Measurements from ENCODE around the gene CCDC85C. TPM values are rescaled to one million over a fixed set of nuclear protein-coding genes. Genes with fewer than 3 reads are reported as not detected.

The CCDC85C gene
- total RNA-seq, 2 donors from 2014 or later, result 2.7 to 3.6 TPM

DNA sequence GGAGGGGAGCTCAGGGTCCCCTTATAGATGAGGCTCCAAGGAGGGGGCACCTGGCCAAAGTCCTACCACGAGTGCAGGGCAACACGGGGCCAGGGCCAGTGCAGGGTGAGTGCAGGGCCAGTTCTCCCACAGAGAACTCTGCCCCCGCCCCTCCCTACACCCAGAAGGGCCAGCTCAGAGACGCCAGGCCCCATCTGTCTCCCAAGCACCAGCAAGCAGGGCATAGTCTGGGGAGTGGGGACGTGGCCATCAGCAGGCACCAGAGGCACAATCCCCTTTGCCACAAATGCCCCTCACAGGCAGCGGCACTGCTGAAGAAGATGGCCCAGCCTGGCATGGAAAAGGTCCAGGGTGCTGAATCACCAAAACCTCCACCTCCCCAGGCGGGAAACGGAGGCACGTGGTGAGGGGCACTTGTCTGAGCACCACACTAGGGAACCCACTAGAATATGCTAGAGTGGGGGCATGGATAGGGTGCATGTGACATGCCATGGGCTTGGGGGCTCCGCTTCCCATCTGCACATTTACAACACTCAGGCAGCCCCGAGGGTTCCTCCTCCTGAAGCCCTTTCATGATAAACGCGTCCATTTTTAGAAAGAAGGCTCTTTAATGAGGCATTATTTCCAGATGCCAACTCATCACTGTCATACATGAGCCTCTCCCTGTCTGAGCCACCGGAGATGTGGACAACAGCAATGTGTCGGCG, 17.8 kb downstream of the CCDC85C start:
- H3K27ac Mint-ChIP-seq, result no peak overlapping the region
- ATAC-seq, result no peak
- no peaks in the 10 kb centered on the region for H3K27me3 Mint-ChIP-seq
- no peak for DNase-seq (ENCODE audit: low spot score)
- H3K9me3 Mint-ChIP-seq, result no peaks in the 10 kb centered on the region
- no peaks in the 10 kb centered on the region for H3K4me1 Mint-ChIP-seq (ENCODE audit: low read depth in 2 of 2)
- H3K36me3 Mint-ChIP-seq, result no peaks in the 10 kb centered on the region
- H3K4me3 Mint-ChIP-seq, result no peak overlapping the region

DNA sequence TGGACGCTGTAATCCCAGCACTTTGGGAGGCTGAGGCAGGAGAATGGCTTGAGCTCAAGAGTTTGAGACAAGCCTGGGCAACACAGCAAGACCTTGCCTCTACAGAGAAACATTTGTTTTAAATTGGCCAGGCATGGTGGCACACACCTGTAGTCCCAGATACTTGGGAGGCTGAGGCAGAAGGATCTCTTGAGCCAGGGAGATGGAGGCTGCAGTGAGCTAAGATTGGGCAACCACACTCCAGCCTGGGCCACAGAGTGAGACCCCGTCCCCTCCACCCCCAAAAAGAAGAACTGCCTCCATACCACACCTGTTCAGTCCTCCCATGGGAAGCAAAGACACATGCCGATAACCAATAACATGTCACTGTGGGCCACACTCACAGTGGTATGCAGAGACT, 19.2 kb downstream of the CCDC85C start:
- Mint-ChIP-seq H3K27ac (no peak overlapping the region), H3K4me1 (ENCODE audit: low read depth in 2 of 2) (no peaks in the 10 kb centered on the region), H3K4me3 (no peak overlapping the region), H3K9me3 (no peaks in the 10 kb centered on the region), H3K27me3 (no peaks in the 10 kb centered on the region), H3K36me3 (no peaks in the 10 kb centered on the region)
- no peak for DNase-seq (ENCODE audit: low spot score)
- no peak for ATAC-seq

DNA sequence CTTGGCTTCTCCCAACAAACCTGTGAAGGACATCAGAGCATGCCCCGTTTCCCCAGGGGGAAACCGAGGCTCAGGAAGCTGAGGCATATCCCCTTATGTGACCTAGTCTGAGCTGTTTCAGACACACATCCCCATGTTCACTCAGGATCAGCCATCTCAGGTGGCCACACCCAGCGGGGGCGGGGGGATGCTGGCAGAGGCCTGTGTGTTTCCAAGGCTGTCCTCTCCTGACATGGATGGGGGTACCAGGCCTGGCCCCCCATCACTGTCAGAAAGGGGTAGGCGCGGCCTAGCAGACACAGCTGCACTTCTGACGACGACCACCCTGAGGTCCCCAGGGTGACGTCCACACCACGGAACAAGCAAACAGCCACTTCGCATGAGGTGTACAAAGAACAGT, 22.1 kb downstream of the CCDC85C start:
- H3K27me3 Mint-ChIP-seq, result no peaks in the 10 kb centered on the region
- no peak for ATAC-seq
- H3K4me1 Mint-ChIP-seq (ENCODE audit: low read depth in 2 of 2), result no peaks in the 10 kb centered on the region
- no peak overlapping the region for H3K4me3 Mint-ChIP-seq
- H3K9me3 Mint-ChIP-seq, result no peaks in the 10 kb centered on the region
- no peaks in the 10 kb centered on the region for H3K36me3 Mint-ChIP-seq
- no peak overlapping the region for H3K27ac Mint-ChIP-seq
- DNase-seq (ENCODE audit: low spot score), result no peak

DNA sequence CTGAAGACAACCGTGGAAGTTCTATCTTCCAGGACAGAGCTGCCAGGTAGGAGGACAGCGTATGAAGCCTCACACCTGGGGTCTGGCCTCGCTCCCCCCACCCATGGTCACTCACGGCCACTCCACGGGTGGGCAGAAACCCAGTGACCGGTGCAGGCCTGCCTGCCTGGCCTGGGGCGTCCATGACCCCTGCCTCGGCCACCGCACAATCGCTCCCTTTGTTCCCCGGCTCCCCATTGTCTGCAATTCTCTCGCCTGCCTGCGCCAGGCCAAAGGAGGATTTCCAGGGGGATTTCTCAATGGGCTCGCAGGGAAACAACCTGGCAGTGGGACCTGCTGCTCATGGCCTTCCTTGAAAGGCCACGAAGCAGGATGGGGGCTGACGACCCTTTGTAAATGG, 22.6 kb downstream of the CCDC85C start:
- DNase-seq (ENCODE audit: low spot score) (no peak), ATAC-seq (no peak)
- H3K27me3 Mint-ChIP-seq, result no peaks in the 10 kb centered on the region
- no peaks in the 10 kb centered on the region for H3K4me1 Mint-ChIP-seq (ENCODE audit: low read depth in 2 of 2)
- H3K27ac Mint-ChIP-seq, result no peak overlapping the region
- H3K9me3 Mint-ChIP-seq, result no peaks in the 10 kb centered on the region
- H3K36me3 Mint-ChIP-seq, result no peaks in the 10 kb centered on the region
- no peak overlapping the region for H3K4me3 Mint-ChIP-seq

DNA sequence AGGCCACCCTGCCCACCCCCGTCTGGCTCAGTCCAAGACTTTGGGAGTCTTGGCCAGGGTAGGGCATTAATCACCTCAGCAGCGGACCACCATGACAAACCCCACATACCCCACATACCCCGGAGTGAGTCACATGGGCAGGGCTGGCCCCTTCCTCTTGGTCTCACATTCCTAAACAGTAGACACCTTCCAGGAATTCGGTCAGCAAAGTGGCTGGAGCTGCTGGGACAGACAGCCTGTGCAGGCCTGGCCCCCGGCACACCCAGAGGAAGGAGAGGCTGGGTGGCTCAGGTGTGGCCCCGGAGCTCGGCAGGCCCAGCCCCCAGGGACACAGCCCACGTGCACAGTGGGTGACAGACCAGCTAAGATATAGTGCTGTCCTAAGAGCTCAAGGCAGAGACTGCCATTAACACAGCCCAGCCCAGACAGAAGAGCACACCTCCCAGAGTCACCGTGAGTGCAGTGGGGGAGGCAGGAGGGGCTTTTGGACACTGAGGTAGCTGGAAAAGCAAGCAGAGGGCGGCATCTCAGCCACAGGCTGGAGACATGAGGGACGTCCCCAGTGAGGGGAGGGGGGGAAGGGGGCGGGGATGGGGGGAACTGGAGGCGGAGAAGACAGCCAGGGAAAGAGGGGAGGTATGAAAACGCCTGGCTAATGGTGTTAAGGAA, 24.0 kb downstream of the CCDC85C start:
- no peak overlapping the region for H3K27ac Mint-ChIP-seq
- no peaks in the 10 kb centered on the region for H3K27me3 Mint-ChIP-seq
- H3K4me1 Mint-ChIP-seq (ENCODE audit: low read depth in 2 of 2), result peaks cover 0 to 6% of the 10 kb centered on the region in 2 donors
- no peak overlapping the region for H3K4me3 Mint-ChIP-seq
- H3K36me3 Mint-ChIP-seq, result no peaks in the 10 kb centered on the region
- ATAC-seq (no peak), DNase-seq (ENCODE audit: low spot score) (no peak)
- no peaks in the 10 kb centered on the region for H3K9me3 Mint-ChIP-seq

DNA sequence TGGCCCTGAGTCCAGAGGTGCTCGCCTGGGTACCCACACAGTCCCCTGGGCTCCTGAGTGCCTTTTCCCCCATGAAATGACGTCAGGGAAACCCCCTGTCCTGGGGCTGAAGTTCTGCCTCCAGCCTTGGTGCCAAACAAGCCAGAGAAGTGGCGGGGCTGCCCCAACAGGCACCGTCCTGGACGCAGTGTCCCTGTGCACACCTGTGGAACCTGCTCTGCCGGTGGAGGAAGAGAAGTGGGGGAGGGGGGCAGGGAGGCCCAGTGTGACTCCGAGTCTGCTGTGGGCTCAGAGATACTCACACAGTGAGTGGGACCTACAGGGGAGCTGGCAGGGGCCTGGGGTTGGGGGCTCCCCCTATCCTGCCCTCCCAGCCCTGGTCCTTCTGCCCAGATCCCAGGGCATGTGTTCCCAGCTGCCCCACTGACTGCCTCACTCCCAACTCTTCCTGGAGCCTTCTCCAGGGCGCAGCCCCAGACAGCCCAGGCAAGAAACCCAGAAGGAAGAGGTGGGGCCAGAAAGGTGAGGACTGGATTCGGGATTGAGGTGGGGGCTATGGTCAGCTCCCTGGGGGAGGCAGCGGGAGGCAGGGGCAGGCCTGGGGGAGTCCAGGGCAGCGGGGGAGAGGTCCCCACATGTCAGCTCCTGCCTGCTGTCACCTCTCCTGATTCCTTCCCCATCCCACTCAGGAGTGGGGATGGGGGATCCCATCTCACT, 24.7 kb downstream of the CCDC85C start:
- no peaks in the 10 kb centered on the region for H3K27me3 Mint-ChIP-seq
- H3K9me3 Mint-ChIP-seq, result no peaks in the 10 kb centered on the region
- H3K4me3 Mint-ChIP-seq, result no peak overlapping the region
- no peak overlapping the region for H3K27ac Mint-ChIP-seq
- peaks cover 0 to 6% of the 10 kb centered on the region in 2 donors for H3K4me1 Mint-ChIP-seq (ENCODE audit: low read depth in 2 of 2)
- DNase-seq (ENCODE audit: low spot score) (no peak), ATAC-seq (no peak)
- no peaks in the 10 kb centered on the region for H3K36me3 Mint-ChIP-seq

DNA sequence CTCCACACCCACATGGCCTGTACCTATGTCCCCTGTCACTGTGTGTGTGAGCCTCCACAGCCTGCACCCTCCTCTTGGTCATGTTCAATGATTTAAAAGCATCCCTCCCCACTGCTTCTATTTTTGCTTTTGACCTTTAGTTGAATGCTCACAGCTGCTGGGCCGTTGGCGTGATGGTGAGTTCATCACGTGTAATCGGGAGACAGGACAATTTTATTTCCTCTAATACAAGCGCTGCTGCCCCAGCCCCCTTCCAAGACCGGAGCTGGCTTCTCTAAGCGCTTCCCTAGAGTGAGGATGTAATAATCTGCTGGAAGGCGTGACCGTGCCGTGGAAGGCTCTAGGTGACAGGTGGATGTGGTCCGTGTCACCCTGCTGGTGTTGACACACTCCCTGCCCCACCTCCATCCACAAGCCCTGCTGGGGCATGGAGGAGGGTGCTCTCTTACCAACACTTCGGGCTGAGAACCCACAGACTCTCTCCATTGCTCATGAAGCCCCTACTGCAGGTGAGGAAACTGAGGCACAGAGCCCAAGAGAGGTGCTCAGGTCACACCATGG, 25.4 kb downstream of the CCDC85C start:
- H3K36me3 Mint-ChIP-seq, result no peaks in the 10 kb centered on the region
- no peaks in the 10 kb centered on the region for H3K27me3 Mint-ChIP-seq
- ATAC-seq (no peak), DNase-seq (ENCODE audit: low spot score) (no peak)
- no peak overlapping the region for H3K27ac Mint-ChIP-seq
- H3K4me3 Mint-ChIP-seq, result no peak overlapping the region
- H3K9me3 Mint-ChIP-seq, result no peaks in the 10 kb centered on the region
- H3K4me1 Mint-ChIP-seq (ENCODE audit: low read depth in 2 of 2), result peaks cover 0 to 6% of the 10 kb centered on the region in 2 donors

DNA sequence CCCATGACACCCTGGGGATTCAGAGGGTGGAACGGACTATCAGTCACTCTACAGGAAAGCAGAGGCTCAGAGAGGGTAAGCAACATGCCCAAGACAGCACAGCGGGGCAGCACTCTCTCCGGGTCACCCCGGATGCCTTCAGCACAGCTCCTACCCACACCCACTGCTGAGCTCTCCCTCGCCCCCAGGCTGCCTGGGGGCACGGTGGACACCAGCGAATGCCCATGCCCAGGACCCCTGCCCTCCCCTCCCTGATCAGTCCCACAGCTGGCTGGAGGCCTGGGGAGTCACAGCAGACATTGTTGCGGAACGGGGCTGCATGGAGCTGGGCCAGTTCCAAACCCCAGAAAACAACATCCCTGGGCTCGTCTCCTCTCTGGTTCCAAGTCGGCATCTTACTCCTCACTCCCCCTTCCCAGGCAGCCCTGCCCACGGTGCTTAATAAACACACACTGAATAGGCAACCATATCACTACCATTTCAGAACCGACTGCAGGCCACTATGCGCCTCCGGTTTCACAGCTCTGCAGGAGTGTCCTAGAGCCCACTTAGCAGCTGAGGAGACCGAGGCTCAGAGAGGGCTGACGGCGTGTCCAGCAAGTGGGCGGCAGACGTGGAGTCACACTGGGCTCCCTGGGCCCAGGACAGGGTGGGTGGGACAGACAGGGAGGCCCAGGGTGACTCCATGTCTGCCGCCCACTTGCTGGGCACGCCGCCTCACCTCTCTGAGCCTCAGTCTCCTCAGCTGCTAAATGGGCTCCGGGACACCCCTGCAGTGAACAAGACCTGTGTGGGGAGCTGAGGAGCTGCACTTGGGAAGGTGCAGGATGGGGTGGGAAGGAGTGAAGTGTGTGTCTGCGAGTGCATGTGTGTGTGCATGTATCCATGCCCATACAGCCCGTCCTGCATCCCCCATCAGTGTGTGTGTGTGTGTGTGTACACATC, 27.0 kb downstream of the CCDC85C start:
- no peaks in the 10 kb centered on the region for H3K27me3 Mint-ChIP-seq
- no peak for DNase-seq (ENCODE audit: low spot score)
- H3K36me3 Mint-ChIP-seq, result no peaks in the 10 kb centered on the region
- no peak for ATAC-seq
- no peaks in the 10 kb centered on the region for H3K9me3 Mint-ChIP-seq
- H3K4me1 Mint-ChIP-seq (ENCODE audit: low read depth in 2 of 2), result peaks cover 0 to 6% of the 10 kb centered on the region in 2 donors
- H3K27ac Mint-ChIP-seq, result no peak overlapping the region
- H3K4me3 Mint-ChIP-seq, result no peak overlapping the region

DNA sequence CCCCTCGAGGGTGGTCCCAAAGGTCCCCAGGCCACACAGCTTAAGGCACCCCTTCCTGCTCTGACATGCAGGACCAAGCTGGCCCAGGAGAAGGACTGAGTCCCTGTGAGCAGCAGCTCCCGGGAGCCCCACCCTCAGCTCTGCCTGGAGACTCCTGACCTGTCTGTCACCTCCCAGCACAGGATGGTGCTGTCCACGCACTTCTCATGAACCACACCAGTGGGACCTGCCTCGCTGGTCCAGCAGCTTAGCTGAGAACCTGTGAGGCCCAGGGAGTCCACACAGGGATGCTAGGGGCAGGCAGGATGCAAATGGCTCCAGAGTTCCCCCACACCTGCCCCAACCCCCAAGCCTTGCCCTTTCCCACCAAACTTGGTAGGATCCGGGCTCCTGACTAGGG, 27.7 kb downstream of the CCDC85C start:
- H3K27me3 Mint-ChIP-seq, result no peaks in the 10 kb centered on the region
- DNase-seq (ENCODE audit: low spot score), result no peak
- H3K9me3 Mint-ChIP-seq, result no peaks in the 10 kb centered on the region
- H3K4me3 Mint-ChIP-seq, result no peak overlapping the region
- ATAC-seq, result peak in 1 of 2 donors; percentile 16
- peaks cover 0 to 6% of the 10 kb centered on the region in 2 donors for H3K4me1 Mint-ChIP-seq (ENCODE audit: low read depth in 2 of 2)
- no peak overlapping the region for H3K27ac Mint-ChIP-seq
- H3K36me3 Mint-ChIP-seq, result no peaks in the 10 kb centered on the region

DNA sequence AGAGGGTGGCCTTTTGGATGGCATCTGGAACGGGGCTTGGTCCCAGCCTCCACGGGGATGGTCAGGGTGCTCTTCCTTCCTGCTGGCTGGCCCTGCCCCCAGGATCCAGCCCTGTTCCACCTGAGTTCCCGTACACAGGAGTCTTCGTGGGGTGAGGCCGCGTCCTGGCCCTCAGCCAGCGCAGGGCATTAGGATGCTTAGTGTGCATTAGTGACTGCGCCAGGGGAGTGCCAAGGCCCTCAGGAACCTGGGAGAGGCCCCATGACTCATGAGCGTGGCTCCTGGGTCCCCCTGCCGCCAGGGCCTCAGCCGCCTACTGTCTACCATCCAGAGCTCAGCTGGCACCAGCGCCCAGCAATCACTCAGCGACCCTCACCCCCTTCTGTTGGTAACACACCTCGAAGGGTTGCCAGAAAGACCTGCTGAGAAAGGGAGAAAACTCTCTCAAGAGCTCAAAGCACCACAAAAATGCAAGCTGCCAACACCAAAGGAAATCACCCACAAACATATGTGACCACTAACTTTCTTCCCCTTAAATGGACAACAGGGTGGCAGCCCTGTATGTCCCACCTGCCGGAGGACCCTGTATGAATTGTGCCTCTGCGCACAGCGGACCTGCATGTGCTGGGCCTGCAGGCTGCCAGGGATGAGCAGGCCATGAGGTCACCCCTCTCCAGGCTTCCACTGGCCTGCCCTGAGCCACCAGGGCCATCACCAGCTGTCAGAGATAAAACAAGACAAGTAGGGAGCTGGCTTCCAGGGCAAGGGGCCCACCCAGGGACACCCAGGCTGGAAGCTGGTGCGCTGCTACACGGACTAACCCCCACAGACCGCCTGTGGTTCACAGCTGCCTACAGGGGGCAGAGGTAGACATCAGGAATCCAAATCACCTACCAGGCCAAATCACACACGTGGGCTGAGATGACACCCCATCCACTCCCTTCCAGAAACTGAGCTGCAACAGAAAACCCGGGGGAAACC, 28.7 kb downstream of the CCDC85C start:
- DNase-seq (ENCODE audit: low spot score), result no peak
- Mint-ChIP-seq H3K36me3 (no peaks in the 10 kb centered on the region), H3K9me3 (no peaks in the 10 kb centered on the region), H3K27ac (no peak overlapping the region), H3K27me3 (no peaks in the 10 kb centered on the region), H3K4me3 (no peak overlapping the region), H3K4me1 (ENCODE audit: low read depth in 2 of 2) (peaks cover 0 to 6% of the 10 kb centered on the region in 2 donors)
- peak; percentile 4 to 54 for ATAC-seq

DNA sequence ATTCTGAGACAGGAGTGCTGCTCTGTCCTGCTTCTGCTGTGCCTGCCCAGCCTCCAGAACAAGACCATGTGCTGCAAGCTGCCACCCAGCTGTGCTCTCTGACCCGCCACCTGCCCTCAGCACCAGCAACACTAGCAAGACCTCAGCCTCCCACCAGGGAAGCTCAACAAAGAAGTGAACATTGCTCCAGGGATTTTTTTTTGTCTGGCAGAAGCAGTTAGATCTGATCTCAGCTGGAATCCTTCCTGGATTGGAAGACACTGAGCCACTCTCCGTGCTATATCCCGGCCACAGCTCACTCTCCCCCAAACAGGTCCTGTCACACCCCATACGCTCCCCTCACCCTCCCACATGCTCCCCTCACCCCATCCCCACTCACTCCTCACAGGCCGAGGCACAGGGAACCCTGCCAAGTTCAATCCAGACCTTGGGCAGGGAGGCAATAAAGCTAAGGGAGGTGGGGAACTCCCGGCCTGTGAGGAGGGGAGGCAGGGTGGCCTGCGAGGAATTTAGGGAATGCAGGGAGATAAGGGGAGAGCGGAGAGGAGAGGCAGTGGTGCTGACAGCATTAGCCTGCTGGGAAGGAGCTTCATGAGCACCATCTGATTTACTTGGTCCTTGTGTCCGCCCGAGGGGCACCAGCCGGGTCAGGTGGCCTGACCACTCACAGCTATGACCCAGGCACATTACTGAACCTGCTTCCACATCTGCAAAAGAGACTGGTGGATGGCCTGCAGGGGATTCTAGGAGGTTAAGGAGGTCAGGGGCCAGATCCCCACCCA, 29.7 kb downstream of the CCDC85C start:
- H3K27ac Mint-ChIP-seq, result peak overlapping the region in 1 of 2 donors; percentile 42
- no peaks in the 10 kb centered on the region for H3K27me3 Mint-ChIP-seq
- H3K4me3 Mint-ChIP-seq, result no peak overlapping the region
- DNase-seq (ENCODE audit: low spot score) (no peak), ATAC-seq (no peak)
- H3K9me3 Mint-ChIP-seq, result no peaks in the 10 kb centered on the region
- H3K4me1 Mint-ChIP-seq (ENCODE audit: low read depth in 2 of 2), result peaks cover 0 to 6% of the 10 kb centered on the region in 2 donors
- no peaks in the 10 kb centered on the region for H3K36me3 Mint-ChIP-seq

All from natural killer cell treated with Interleukin-12 subunit alpha and Interleukin-12 subunit beta and Interleukin-15 and Interleukin-18, amount 100 ng/mL, for 72 hours (primary cell).